Fibroblast of pulmonary artery (primary cell): ENCODE results near the gene SLC25A14.

Source experiments
- DNase-seq: peaks from one replicate; pipeline ENCODE4 v3.0.0-alpha.2; 2010; ENCODE audit warnings: low read depth
- H3K4me3 ChIP-seq: replicated peaks from 2 replicates; pipeline ENCODE4 v1.5.1; 2011; ENCODE audit warnings: low read depth, mild to moderate bottlenecking, control low read depth, low read length, moderate library complexity
- TF ChIP-seq, protein P1 (sequence below): IDR thresholded peaks from 2 replicates; pipeline ENCODE4 v1.5.1; 2011; ENCODE audit warnings: mild to moderate bottlenecking, control low read depth, low read length, inconsistent platforms; ENCODE audit errors: missing control alignments

The SLC25A14 gene, protein sequence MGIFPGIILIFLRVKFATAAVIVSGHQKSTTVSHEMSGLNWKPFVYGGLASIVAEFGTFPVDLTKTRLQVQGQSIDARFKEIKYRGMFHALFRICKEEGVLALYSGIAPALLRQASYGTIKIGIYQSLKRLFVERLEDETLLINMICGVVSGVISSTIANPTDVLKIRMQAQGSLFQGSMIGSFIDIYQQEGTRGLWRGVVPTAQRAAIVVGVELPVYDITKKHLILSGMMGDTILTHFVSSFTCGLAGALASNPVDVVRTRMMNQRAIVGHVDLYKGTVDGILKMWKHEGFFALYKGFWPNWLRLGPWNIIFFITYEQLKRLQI

DNA sequence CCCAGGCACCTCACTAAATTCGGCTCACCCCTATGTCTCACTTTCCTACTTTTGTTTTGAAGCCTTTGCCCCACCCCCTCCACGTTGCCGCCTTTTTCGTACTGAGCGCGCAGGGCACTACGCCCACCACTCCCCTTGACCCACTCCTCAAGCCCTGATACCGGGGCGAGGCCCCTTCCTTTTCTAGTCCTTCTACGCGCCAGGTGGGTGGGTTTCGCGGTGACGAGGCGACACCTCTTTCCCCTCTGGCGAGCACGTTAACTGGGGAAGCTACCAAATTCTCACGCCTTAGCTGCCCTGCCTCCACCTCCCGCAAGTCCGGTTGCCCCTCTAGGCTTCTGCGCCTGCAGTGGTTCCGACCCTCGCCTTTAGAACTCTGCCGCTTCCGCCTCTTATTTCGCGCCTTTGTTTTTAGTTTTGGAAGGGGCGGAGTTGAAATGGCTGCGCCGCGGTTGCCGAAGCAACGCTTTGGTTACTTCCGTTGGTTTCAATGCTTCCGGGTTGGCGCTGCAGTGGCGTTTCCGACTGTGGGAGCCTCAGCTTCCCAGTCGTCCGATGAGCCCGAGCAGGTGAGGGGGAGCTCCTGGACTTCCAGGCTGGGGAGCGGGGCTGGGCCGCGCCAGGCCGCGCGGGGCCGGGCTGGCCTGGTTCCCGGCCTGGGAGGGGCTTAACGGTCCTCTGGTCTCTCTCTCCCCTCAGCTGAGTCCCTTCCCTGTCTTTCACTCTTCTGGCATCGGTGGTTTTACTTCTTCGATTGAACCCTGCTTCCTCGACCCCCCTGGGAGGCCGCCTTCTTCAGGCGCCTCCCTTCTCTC is at the start of gene SLC25A14:
SLC25A14 (plus strand) TSS at position 512 of the 815 bp plus-strand sequence. CDS start 360 bp downstream, outside the sequence.
- TF ChIP-seq, protein P1, sequence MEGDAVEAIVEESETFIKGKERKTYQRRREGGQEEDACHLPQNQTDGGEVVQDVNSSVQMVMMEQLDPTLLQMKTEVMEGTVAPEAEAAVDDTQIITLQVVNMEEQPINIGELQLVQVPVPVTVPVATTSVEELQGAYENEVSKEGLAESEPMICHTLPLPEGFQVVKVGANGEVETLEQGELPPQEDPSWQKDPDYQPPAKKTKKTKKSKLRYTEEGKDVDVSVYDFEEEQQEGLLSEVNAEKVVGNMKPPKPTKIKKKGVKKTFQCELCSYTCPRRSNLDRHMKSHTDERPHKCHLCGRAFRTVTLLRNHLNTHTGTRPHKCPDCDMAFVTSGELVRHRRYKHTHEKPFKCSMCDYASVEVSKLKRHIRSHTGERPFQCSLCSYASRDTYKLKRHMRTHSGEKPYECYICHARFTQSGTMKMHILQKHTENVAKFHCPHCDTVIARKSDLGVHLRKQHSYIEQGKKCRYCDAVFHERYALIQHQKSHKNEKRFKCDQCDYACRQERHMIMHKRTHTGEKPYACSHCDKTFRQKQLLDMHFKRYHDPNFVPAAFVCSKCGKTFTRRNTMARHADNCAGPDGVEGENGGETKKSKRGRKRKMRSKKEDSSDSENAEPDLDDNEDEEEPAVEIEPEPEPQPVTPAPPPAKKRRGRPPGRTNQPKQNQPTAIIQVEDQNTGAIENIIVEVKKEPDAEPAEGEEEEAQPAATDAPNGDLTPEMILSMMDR, result no peak
- DNase-seq, result peak; percentile 77
- peak within 1 kb of the TSS; percentile 81 for H3K4me3 ChIP-seq

DNA sequence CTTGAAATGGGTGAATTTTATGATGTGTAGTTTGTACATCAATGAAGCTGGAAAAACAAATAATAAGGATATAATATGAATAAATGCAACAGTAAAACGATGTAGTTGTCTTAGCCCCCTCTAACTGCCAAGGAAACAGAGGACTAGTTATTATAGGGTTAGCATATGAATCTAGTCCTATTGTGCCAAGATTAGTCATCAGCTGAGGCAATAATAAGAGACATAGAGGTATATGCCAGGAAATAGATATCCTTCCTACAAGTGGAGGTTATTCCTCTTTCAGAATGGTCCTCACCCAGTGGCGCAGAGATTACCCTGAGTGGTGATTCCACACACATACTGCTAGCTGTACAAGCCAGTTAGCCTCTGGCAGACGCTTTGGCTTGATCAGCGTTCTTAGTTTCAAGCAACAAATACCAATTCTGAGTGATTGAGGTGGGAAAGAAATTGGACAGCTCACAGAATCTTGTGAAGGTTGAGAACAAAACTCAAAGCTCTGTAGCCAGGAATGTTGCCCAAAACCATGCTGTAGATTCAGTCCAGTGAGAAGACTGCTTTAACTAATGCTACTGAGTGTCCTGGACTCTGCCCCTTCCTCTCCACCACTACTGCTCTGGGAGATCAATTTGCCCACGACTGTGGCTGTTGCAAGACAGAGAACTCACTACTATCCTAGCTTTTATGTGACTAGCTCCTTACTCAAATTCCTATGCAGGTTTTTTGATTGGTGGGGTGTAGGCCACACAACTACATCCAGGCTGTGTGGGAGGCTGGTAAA is 44.0 kb upstream of the SLC25A14 start:
- H3K4me3 ChIP-seq, result no peak overlapping the region
- peak; percentile 6 for DNase-seq
- TF ChIP-seq, protein P1, result no peak

DNA sequence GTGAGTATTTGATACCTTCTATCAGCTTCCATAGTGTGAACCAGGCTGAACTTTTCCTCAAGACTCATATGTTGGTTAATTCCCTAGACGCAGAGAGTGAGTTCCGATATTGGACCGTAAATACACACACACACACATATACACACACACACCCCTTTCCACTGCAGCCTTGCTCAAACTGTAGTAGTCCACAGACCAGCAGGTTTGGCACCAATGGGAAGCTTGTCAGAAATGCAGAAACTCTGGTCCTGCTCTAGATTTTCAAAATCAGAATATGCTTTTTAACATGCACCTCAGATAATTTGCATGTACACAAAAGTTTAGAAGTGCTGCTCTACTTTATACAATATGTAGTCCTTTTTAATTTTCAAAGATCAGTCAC is 43.4 kb upstream of the SLC25A14 start:
- TF ChIP-seq, protein P1, result no peak
- no peak for DNase-seq
- H3K4me3 ChIP-seq, result no peak overlapping the region

DNA sequence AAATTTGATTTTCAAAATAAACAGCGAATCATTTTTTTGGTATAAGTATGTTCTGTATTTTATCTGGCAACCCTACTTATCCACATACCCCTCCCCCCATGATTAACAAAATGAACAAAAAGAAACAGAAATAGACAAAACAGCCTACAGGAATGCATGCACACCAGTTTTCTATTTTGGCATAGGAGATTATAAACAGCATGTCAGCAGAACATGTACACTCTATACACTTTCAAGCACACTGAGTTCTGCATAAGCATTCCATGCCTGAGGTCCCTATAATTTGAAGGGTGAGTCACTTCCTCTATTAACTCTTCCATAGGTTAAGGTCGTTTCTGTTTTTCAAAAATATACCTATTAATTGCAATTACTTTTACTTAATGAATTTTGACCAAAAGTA is 43.0 kb upstream of the SLC25A14 start:
- H3K4me3 ChIP-seq, result no peak overlapping the region
- peak; percentile 6 for DNase-seq
- TF ChIP-seq, protein P1, result no peak

DNA sequence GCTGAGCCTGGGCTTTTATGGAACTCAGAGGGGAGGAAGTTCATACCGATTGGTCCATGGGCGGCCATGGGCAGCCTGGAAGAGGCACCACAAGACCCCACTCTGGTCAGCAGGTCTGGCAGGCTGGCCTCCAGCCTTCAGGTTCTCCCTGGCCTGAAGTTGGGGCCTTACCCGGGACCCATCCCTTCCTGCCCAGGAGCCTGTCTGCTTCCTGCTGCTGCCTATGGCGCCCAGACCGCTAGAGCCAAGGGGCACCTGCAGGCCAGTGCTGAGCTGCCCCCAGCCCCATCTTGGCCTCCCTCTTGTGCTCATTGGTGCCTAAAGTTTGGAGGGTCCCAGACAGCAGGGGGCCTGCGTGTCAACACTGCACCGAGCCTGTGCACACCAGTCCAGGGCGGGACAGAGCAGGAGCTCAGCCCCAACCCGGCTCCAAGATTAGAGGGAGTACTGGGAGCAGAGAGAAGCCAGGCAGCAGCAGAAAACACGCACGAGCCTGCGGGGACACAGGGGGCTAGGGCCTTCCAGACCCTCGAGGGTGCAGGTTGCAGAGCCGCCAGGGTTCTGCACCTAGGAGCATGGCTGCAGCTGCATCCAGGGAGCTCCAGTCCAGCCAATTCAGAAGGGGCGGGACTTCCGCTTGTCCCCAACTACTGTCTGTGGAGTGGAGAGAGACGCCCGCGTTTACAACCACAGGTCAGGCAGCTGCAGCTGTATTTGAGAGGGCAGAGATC is 40.3 kb upstream of the SLC25A14 start:
- DNase-seq, result no peak
- TF ChIP-seq, protein P1, result no peak
- no peak overlapping the region for H3K4me3 ChIP-seq

DNA sequence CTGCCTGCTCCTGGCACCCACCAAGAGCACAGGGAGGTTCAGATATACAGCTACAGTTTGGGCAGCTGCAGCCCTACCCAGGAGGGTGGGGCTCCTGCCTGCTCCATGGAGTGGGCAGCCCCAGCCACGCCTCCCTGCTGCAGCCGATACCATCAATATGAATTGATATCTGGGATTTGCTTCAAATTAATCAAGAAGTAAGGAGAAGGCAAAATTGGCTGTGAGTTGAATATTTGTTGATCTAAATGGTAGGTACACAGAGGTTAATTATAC is 39.8 kb upstream of the SLC25A14 start:
- no peak for DNase-seq
- TF ChIP-seq, protein P1, result no peak
- H3K4me3 ChIP-seq, result no peak overlapping the region
